Activated CD4-positive, alpha-beta T cell treated with anti-CD3 and anti-CD28 coated beads, Interleukin-10, Interleukin-2, amounts not matched to agents 100 ng/mL and 50 ng/mL, durations not matched to agents 16 hours and 8 hours (primary cell): ENCODE measurements around the gene ERC1.
"Not testable (repeated sequence)": the region's sequence is repeated elsewhere in the genome, so short reads cannot be mapped to it uniquely, and the experiment has no call there.

Source experiments
- DNase-seq: peaks from one replicate; pipeline ENCODE4 v3.0.0-alpha.2; 2020

The ERC1 gene

DNA sequence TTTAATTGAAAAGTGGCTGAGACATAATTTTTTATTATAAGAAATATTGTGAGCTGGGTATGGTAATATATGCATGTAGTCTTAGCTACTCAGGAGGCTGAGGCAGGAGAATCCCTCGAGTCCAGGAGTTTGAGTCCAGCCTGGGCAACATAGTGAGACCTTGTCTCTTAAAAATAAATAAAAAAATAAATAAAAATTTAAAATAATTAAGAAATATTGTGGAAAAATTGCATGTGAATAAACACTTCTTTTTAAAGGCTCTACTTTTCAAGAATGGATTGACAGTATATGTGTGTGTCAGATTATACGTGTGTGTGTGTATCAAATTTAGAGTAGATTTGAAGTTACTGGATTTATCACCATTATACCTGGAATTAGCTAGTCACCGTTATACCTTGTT is 43.2 kb downstream of the ERC1 start:
- no peak for DNase-seq

DNA sequence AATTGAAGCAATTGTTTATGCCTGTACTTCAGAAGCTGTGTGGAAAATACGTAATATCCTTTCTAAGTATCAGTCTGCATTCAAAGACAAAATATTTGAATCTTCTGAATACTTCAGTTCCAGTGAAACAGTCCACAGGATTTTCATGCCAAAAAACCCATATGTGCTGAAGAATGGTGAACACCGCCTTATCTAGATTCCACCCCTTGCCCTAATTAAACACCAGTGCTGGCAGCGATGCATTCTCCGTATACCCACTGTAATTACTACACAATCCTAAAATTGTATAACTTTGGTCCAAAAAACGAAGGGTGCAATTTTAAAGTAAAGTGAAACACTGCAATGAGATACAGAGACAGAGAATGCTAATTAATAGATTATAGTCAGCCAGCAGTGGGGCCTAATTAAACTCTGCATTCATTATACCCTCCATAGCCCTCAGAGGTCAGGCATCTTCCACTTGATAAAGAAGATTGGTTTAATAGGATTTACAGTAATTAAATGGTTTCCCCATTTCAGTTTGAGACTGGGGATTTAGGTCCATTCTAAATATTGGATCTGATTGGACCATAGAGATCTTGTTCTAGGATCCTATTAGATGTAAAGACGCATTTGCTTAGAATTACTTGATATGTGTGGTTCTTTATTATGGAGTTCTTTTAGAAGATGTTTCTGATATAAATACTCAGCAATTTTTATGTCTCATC is 43.9 kb downstream of the ERC1 start:
- DNase-seq: no peak

DNA sequence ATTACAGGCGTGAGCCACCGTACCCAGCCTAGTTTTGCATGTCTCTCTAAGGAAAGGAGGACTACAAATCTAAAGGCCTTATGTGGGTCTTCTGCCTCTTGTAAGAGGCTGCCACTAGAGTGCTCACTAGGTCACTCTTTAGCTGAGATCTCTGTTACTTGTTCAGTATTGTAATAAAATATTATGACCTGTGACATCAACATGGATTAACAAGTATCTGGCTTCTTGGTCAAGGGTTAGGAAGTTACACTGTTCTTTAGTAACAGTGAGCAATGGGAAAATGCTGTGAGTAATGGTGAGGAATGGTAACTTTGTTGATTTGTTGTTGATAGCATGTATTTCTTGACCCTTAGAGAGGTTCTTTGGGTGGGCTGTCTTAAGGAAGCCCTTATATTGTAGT is 50.5 kb downstream of the ERC1 start:
- no peak for DNase-seq

DNA sequence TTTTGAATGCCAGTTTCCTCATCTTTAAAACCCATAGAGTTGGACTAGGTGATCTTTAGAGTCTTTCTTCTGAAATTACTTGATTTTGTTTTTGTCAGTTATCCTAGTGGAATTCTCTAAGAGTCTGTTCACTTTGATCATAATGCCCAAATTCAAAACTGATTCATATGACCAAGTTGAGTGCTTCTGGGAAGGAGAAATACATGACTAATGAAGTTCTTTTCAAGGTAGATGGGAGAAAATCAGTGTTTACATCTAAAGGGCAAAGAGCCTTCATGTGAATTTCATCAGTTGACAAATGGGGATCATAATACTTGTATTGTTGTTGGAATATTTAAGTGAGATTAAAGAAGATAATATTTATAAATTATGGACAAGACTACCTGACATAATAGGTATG is 53.2 kb downstream of the ERC1 start:
- no peak for DNase-seq

GRCh38 chr12:1044696-1045095 is 53.7 kb downstream of the ERC1 start:
- DNase-seq: no peak

DNA sequence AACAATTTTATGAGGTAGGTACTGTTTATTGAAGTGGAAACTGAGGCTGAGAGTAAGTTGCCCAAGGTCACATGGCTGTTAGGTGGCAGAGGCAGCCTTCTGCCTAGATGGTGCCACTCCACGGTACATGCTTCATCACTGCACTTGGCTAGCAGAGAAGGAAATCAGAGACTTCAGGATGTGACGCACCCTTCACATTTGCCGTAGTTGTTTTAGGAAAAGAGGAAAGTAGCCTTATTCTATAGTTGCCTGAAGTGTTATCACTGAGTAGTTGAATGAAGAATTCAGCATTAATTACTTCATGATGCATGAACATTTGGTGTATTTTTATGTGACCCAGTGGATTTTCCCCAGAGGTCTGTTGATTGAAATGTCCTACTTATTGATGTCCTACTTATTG is 55.7 kb downstream of the ERC1 start:
- DNase-seq: no peak

- DNase-seq: no peak
Measured at GRCh38 chr12:1047898-1048660, 57.1 kb downstream of the ERC1 start.

DNA sequence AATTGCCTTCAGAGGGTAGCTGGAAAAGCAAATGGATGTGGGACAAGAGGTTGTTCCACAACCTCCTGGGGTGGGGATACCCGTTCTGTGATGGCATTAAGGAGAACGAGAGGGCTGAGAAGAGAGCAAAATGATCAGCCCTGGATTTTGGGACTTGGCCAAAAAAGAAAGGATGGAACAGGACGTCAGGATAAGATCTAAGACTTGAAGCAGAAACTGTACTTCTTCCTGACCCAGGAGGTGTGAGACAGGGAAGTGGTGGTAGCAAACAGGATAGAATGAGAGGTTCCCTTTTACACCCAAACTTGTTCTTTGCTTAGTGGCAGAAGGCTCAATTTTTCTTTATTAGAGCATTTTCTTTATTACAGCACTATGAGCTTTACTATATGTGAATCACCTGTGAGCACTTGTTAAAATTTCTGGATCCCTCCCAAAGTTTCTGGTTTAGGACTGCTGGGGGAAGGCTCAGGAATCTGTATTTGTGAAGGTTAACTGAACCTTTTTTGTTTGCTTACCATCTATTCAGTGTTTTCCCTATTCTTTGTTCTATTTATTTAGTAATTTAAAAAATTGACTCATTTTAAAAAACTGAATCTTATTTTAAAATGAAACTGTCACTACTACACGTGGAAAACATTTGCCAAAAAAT is 59.2 kb downstream of the ERC1 start:
- DNase-seq: no peak

GRCh38 chr12:1051672-1052071 is 60.6 kb downstream of the ERC1 start:
- DNase-seq: not testable (repeated sequence)

GRCh38 chr12:1053690-1054089 is 62.7 kb downstream of the ERC1 start:
- no peak for DNase-seq

- DNase-seq: no peak
Measured at GRCh38 chr12:1054117-1054870, 63.3 kb downstream of the ERC1 start.

DNA sequence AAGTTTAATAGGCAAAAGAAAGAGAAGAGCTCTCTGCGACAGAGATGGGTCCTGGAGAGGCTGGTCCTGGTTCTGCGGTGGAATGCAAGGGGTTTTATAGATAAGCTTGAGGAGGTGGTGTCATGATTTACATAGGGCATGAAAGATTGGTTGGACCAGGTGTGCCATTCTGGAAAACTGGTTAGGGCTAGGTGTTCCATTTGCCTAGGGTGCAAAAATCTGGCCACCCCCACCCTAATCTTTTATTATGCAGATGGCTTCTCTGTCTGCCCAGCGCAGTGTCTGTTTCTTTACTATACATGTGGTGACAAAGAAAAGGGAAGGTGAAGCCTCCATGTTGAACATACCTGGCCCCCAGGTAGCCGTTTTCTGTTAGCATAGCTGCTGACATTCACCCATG is 65.4 kb downstream of the ERC1 start:
- DNase-seq: no peak

DNA sequence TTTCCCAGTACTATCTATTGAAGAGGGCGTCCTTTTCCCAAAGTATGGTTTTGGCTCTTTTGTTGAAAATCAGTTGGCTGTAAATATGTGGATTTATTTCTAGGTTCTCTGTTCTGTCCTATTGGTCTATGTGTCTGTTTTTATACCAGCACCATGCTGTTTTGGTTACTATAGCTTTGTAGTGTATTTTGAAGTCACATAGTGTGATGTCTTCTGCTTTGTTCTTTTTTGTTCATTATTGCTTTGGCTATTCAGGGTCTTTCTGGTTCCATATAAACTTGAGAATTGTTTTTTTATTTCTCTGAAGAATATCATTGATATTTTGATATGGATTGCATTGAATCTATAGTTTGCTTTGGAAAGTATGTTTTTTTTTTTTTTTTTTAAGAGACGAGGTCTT is 67.4 kb downstream of the ERC1 start:
- no peak for DNase-seq

DNA sequence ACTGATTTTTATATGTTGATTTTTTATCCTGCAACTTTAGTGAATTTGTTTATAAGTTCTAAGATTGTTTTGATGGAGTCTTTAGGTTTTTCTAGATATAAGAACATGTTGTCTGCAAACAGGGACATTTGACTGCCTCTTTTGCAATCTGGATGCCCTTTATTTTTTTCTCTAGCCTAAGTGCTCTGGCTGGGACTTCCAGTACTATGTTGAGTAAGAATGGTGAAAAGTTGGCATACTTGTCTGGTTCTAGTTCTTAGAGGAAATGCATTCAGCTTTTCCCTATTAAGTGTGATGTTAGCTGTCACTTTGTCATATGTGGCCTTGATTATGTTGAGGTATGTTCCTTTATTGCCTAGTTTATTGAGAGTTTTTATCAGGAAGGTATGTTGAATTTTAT is 68.1 kb downstream of the ERC1 start:
- DNase-seq: no peak

DNA sequence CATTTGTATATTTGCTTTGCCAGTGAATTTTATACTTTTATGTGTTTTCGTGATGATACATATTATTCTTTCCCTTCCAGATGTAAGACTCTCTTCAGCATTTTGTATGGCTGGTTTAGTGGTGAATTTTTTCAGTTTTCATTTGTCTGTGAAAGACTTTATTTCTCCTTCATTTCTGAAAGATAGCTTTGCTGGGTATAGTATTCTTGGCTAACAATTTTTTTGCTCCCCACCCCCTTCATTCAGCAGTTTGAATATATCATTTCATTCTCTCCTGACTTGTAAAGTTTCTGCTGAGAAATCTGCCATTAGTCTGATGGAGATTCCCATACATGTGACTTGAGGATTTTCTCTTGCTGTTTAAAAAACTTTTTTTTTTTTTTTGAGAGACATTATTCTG is 72.8 kb downstream of the ERC1 start:
- no peak for DNase-seq

GRCh38 chr12:1064317-1064716 is 73.3 kb downstream of the ERC1 start:
- no peak for DNase-seq

DNA sequence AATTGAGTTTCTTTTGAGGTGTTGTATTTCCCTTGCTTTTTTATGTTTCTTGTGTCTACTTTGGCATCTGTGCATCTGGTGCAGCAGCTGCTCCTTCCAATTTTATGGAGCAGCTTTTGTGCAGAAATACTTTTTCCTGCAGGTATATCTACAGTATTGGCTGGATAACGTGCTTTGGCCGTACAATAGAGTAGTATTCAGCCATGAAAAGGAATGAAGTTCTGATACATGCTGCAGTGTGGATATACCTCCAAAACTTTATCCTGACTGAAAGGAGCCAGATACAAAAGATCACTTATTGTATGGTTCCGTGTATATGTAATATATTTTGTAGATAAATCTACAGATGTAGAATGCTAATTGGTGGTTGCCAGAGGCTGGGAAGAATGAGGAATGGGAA is 74.6 kb downstream of the ERC1 start:
- no peak for DNase-seq

DNA sequence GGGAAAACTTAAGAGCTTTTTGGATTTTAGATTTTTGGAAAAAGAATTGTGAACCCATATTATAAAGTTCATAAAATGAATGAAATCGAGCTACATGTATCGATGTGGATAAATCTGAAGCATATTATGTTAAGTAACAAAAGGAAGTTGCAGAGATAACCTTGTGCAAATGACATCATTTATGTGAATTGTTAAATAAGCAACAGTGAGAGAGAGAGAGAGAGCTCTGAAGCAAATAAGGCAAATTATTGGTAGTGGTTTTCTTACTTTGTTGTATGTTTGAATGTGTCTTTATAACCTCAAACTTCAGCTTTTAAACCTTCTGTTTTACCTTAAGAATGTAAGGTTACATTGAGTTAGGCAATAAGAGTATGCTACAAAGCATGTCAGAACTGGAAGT is 78.8 kb downstream of the ERC1 start:
- no peak for DNase-seq

- no peak for DNase-seq
Measured at GRCh38 chr12:1071182-1071581, 80.2 kb downstream of the ERC1 start.

GRCh38 chr12:1073652-1074051 is 82.6 kb downstream of the ERC1 start:
- DNase-seq: no peak

DNA sequence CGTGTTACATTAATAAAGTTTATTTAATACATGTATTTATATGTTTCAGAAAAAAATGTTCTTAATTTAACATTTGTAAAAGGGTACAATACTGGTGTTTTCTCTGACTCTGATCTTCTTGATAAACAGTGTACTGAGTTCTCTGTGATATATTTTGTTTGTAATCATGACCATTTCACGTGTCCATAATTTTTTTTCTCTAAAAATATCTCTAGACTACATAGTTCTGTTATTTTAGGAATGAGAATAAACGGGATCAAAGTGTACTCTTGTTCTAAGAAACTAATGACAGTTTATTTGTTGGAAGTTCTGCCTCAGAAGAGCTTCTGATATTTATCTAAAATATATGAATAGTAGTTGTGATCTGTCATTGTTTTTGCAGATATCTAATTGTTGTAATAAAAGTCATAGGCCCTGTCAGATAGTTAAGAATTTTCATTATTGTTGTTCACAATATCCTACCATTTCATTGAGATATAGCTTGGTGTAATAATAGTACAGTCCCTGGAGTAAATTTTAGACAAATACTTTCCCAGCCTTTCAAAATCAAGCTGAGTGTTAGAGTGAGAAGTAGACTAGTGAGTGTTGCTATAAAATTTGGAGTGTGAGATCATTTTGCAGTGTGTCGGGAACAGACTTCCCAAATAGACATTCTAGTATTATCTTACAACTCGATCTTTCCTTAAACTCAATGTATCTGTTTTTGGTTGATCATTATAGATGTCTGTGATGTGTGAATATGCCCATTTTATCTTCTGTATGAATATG is 86.2 kb downstream of the ERC1 start:
- DNase-seq: no peak

DNA sequence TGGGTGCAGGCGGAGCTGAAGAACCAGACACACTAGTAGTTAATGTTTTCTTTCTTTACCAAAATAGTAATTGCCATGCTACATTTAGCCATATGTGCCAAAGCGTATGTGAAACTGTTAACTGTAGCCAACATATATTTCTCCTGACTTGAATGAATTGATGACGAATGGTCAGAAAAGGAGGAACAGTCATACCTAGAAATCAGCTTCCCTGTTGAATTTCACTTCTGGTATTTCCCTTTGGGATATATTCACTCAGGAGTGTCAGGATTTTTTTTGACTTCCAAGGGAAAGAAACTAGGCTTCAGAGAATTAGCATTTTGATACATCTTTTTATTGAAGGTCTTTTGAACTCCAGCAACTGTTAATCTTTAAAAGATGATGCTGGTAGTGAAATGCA is 87.0 kb downstream of the ERC1 start:
- DNase-seq: no peak
